GM19023 (cell line): ENCODE results near the gene APOC1.
A peak's percentile ranks its signal among the peaks of the same experiment; 100 is the strongest.
"Not testable (repeated sequence)": the region's sequence is repeated elsewhere in the genome, so short reads cannot be mapped to it uniquely, and the experiment has no call there.

Experiments
- ATAC-seq: cut with Tn5 transposase; IDR thresholded peaks from one replicate; pipeline ENCODE4 v1.9.1; 2021; ENCODE audit warnings: mild to moderate bottlenecking, moderate library complexity; ENCODE audit not compliant: unreplicated experiment

The APOC1 gene

GRCh38 chr19:44911896-44912295 lies 2.5 kb upstream of the APOC1 start:
- ATAC-seq, result not testable (repeated sequence)

- ATAC-seq, result no peak
These were observed 1.6 kb upstream of the APOC1 start for GRCh38 chr19:44912854-44913253.

- ATAC-seq, result not testable (repeated sequence)
These were observed 636 bp upstream of the APOC1 start for GRCh38 chr19:44913512-44914432.

GRCh38 chr19:44924243-44924725 lies 9.9 kb downstream of the APOC1 start:
- no peak for ATAC-seq

- no peak for ATAC-seq
These were observed 10.9 kb downstream of the APOC1 start for GRCh38 chr19:44925114-44925891.

GRCh38 chr19:44926245-44927077 lies 12.1 kb downstream of the APOC1 start:
- not testable (repeated sequence) for ATAC-seq

- no peak for ATAC-seq
These were observed 13.3 kb downstream of the APOC1 start for GRCh38 chr19:44927746-44928145.

GRCh38 chr19:44930088-44930487 lies 15.7 kb downstream of the APOC1 start:
- no peak for ATAC-seq

GRCh38 chr19:44931541-44931940 lies 17.1 kb downstream of the APOC1 start:
- ATAC-seq, result no peak

- ATAC-seq, result no peak
These were observed 25.3 kb downstream of the APOC1 start for GRCh38 chr19:44939668-44940067.

- ATAC-seq, result no peak
These were observed 27.7 kb downstream of the APOC1 start, which contains the start of gene APOC4 for GRCh38 chr19:44942067-44942571. Gene APOC4, plus strand, starts transcription at chr19:44942237. Its CDS starts 41 bp downstream, at chr19:44942278.

GRCh38 chr19:44943801-44944249 lies 29.4 kb downstream of the APOC1 start:
- ATAC-seq, result no peak

- no peak for ATAC-seq
These were observed 32.7 kb downstream of the APOC1 start for GRCh38 chr19:44947041-44947581.

GRCh38 chr19:44948237-44948636 lies 33.8 kb downstream of the APOC1 start:
- ATAC-seq, result no peak

GRCh38 chr19:44948763-44949374 lies 34.5 kb downstream of the APOC1 start:
- ATAC-seq, result no peak

GRCh38 chr19:44949550-44949949 lies 35.1 kb downstream of the APOC1 start:
- no peak for ATAC-seq

GRCh38 chr19:44951179-44952159 lies 37.1 kb downstream of the APOC1 start:
- no peak for ATAC-seq

- ATAC-seq, result peak; percentile 4
These were observed 39.9 kb downstream of the APOC1 start for GRCh38 chr19:44954278-44954648.
